DND-41 (cell line): ENCODE data around the gene CDH2.

Experiments used
- ATAC-seq: fragments of 200-7000 bp; cut with Tn5 transposase; 3 replicates; pipeline ENCODE4 v1.9.1; 2021; ENCODE audit warnings: low read depth; ENCODE audit not compliant: insufficient read depth
- DNase-seq: peaks from one replicate; pipeline ENCODE4 v3.0.0-alpha.2; 2020
- H2AFZ ChIP-seq: 2 replicates; pipeline ENCODE4 v1.6.0; 2012; ENCODE audit warnings: low read depth, low read length
- H3K27ac ChIP-seq: 2 replicates; pipeline ENCODE4 v1.5.1; 2012; ENCODE audit warnings: low read length, inconsistent platforms
- H3K27me3 ChIP-seq: fragments of 200-600 bp; sonication (generic); 2 replicates; pipeline ENCODE4 v1.6.0; 2012; ENCODE audit warnings: low read length, mild to moderate bottlenecking, inconsistent platforms; ENCODE audit not compliant: insufficient read depth, poor library complexity
- H3K36me3 ChIP-seq: 2 replicates; pipeline ENCODE4 v1.5.1; 2012; ENCODE audit warnings: low read length, inconsistent platforms; ENCODE audit not compliant: insufficient read depth
- H3K4me1 ChIP-seq: 2 replicates; pipeline ENCODE4 v1.5.1; 2012; ENCODE audit warnings: mild to moderate bottlenecking, low read length; ENCODE audit not compliant: insufficient read depth
- H3K4me2 ChIP-seq: 2 replicates; pipeline ENCODE4 v1.6.0; 2012; ENCODE audit warnings: mild to moderate bottlenecking, moderate library complexity, low read length, inconsistent platforms; ENCODE audit not compliant: insufficient read depth
- H3K4me3 ChIP-seq, 2 experiments: fragments of 200-600 bp in 1 of 2; shearing (Covaris generic) in 1 of 2; 2 replicates each; pipeline ENCODE4 v1.5.1; 2012 to 2016; ENCODE audit warnings: inconsistent platforms in 2 of 2, low read length in 2 of 2, mild to moderate bottlenecking in 2 of 2, low read depth in 1 of 2, moderate library complexity in 1 of 2
- H3K79me2 ChIP-seq: 2 replicates; pipeline ENCODE4 v1.6.0; 2012; ENCODE audit warnings: low read length, inconsistent platforms; ENCODE audit not compliant: insufficient read depth
- H3K9ac ChIP-seq: 2 replicates; pipeline ENCODE4 v1.6.0; 2012; ENCODE audit warnings: low read depth, mild to moderate bottlenecking, inconsistent platforms, low read length, moderate library complexity
- H3K9me3 ChIP-seq: 2 replicates; pipeline ENCODE4 v1.5.1; 2012; ENCODE audit warnings: low read length, moderate library complexity, mild to moderate bottlenecking, inconsistent platforms; ENCODE audit not compliant: insufficient read depth, severe bottlenecking
- H4K20me1 ChIP-seq: 2 replicates; pipeline ENCODE4 v1.6.0; 2012; ENCODE audit warnings: low read length; ENCODE audit not compliant: insufficient read depth
- CTCF ChIP-seq: IDR thresholded peaks from 2 replicates; pipeline ENCODE4 v1.5.1; 2012; ENCODE audit warnings: borderline replicate concordance, low read length, moderate library complexity, mild to moderate bottlenecking; ENCODE audit not compliant: poor library complexity, severe bottlenecking; ENCODE audit errors: extremely low read depth
- EZH2 ChIP-seq: IDR thresholded peaks from 3 replicates; pipeline ENCODE4 v1.6.1; 2012; ENCODE audit warnings: borderline replicate concordance, low read depth, mild to moderate bottlenecking, moderate library complexity, low read length, inconsistent platforms; ENCODE audit not compliant: severe bottlenecking

Gene CDH2

GRCh38 chr18:28109781-28110560, 67.0 kb downstream of the CDH2 start:
- no peaks in the 10 kb centered on the region; the same call in 1 of the 2 replicates for H4K20me1 ChIP-seq
- no peaks in the 10 kb centered on the region for H3K4me1 ChIP-seq
- no peak overlapping the region for H2AFZ ChIP-seq
- no peak overlapping the region for H3K27ac ChIP-seq
- DNase-seq (no peak), ATAC-seq (no peak)
- H3K27me3 ChIP-seq = no peaks in the 10 kb centered on the region
- H3K9me3 ChIP-seq = no peaks in the 10 kb centered on the region
- H3K4me3 ChIP-seq = no peak overlapping the region
- H3K9ac ChIP-seq = no peak overlapping the region
- TF ChIP-seq CTCF (no peak), EZH2 (no peak)
- peaks cover 21% of the 10 kb centered on the region for H3K79me2 ChIP-seq
- H3K4me2 ChIP-seq = no peak overlapping the region
- H3K36me3 ChIP-seq = no peaks in the 10 kb centered on the region

- peaks cover 22% of the 10 kb centered on the region for H3K79me2 ChIP-seq
- H3K9ac ChIP-seq = no peak overlapping the region
- TF ChIP-seq EZH2 = no peak
- peak; percentile 10 for TF ChIP-seq CTCF
- H2AFZ ChIP-seq = no peak overlapping the region
- DNase-seq (no peak), ATAC-seq (no peak)
- H3K4me2 ChIP-seq = no peak overlapping the region
- no peak overlapping the region for H3K27ac ChIP-seq
- no peaks in the 10 kb centered on the region for H3K4me1 ChIP-seq
- no peaks in the 10 kb centered on the region; the same call in 1 of the 2 replicates for H4K20me1 ChIP-seq
- H3K36me3 ChIP-seq = no peaks in the 10 kb centered on the region
- H3K4me3 ChIP-seq = no peak overlapping the region
- H3K27me3 ChIP-seq = no peaks in the 10 kb centered on the region
- no peaks in the 10 kb centered on the region for H3K9me3 ChIP-seq
Measured at GRCh38 chr18:28108814-28109213, 68.1 kb downstream of the CDH2 start.

- peaks cover 21% of the 10 kb centered on the region for H3K79me2 ChIP-seq
- no peaks in the 10 kb centered on the region for H3K9me3 ChIP-seq
- no peak for TF ChIP-seq CTCF
- TF ChIP-seq EZH2 = no peak
- H3K27ac ChIP-seq = no peak overlapping the region
- no peak overlapping the region for H2AFZ ChIP-seq
- no peak overlapping the region for H3K9ac ChIP-seq
- no peak for DNase-seq
- H3K27me3 ChIP-seq = no peaks in the 10 kb centered on the region
- H3K4me3 ChIP-seq = no peak overlapping the region
- H3K4me2 ChIP-seq = no peak overlapping the region
- ATAC-seq = no peak
- no peaks in the 10 kb centered on the region for H3K36me3 ChIP-seq
- H4K20me1 ChIP-seq = no peaks in the 10 kb centered on the region; the same call in 1 of the 2 replicates
- no peaks in the 10 kb centered on the region for H3K4me1 ChIP-seq
Measured at GRCh38 chr18:28108254-28108653, 68.7 kb downstream of the CDH2 start.
